ENCODE data around the gene ETNK2.

- TF ChIP-seq CTCF (IDR thresholded peaks at IDR 0.05) (no peak), POLR2A (IDR thresholded peaks at IDR 0.05) (no peak)
Observed at GRCh38 chr1:204091787-204092312, 60.0 kb downstream of the ETNK2 start.
